ENCODE data around the gene PCDH15.

Gene PCDH15

GRCh38 chr10:54120806-54121205 lies 680.2 kb downstream of the PCDH15 start:
- DNase-seq = no peak

GRCh38 chr10:54108961-54109360 lies 692.1 kb downstream of the PCDH15 start:
- DNase-seq = no peak

GRCh38 chr10:54096892-54097291 lies 704.1 kb downstream of the PCDH15 start:
- DNase-seq = no peak

- no peak for DNase-seq
Measured at GRCh38 chr10:54094321-54094720, 706.7 kb downstream of the PCDH15 start.

GRCh38 chr10:54091237-54091636 lies 709.8 kb downstream of the PCDH15 start:
- DNase-seq = no peak

- DNase-seq = no peak
Measured at GRCh38 chr10:54081950-54082349, 719.1 kb downstream of the PCDH15 start.

GRCh38 chr10:54067361-54067760 lies 733.7 kb downstream of the PCDH15 start:
- no peak for DNase-seq

- no peak for DNase-seq
Measured at GRCh38 chr10:54066646-54067045, 734.4 kb downstream of the PCDH15 start.

GRCh38 chr10:54065106-54065505 lies 735.9 kb downstream of the PCDH15 start:
- DNase-seq = no peak

GRCh38 chr10:54064215-54064614 lies 736.8 kb downstream of the PCDH15 start:
- DNase-seq = no peak

GRCh38 chr10:54063514-54063913 lies 737.5 kb downstream of the PCDH15 start:
- DNase-seq = no peak

GRCh38 chr10:54060572-54060971 lies 740.5 kb downstream of the PCDH15 start:
- no peak for DNase-seq

GRCh38 chr10:54057357-54057756 lies 743.7 kb downstream of the PCDH15 start:
- no peak for DNase-seq

GRCh38 chr10:54026340-54026739 lies 774.7 kb downstream of the PCDH15 start:
- DNase-seq = no peak

GRCh38 chr10:54011117-54011516 lies 789.9 kb downstream of the PCDH15 start:
- DNase-seq = no peak

GRCh38 chr10:54010337-54010933 lies 790.6 kb downstream of the PCDH15 start:
- no peak for DNase-seq

- DNase-seq = no peak
Measured at GRCh38 chr10:54009672-54010071, 791.4 kb downstream of the PCDH15 start.

- DNase-seq = no peak
Measured at GRCh38 chr10:54002077-54002476, 799.0 kb downstream of the PCDH15 start.

GRCh38 chr10:53997953-53998352 lies 803.1 kb downstream of the PCDH15 start:
- DNase-seq = no peak

GRCh38 chr10:53990799-53991238 lies 810.2 kb downstream of the PCDH15 start:
- DNase-seq = no peak

GRCh38 chr10:53983431-53983830 lies 817.6 kb downstream of the PCDH15 start:
- DNase-seq = no peak

- no peak for DNase-seq
Measured at GRCh38 chr10:53980210-53980609, 820.8 kb downstream of the PCDH15 start.

- DNase-seq = no peak
Measured at GRCh38 chr10:53978301-53978700, 822.7 kb downstream of the PCDH15 start.

GRCh38 chr10:53977267-53977666 lies 823.8 kb downstream of the PCDH15 start:
- no peak for DNase-seq

- no peak for DNase-seq
Measured at GRCh38 chr10:53957401-53957800, 843.6 kb downstream of the PCDH15 start.

GRCh38 chr10:53955091-53955490 lies 845.9 kb downstream of the PCDH15 start:
- DNase-seq = no peak

Measured in NCI-H1048 (cell line).